Skeletal muscle satellite cell (primary cell): Measurements from ENCODE around the gene CIPC.

ENCODE experiments used
- H3K27me3 ChIP-seq: 2 replicates; pipeline ENCODE4 v1.7.0; 2013; ENCODE audit warnings: low read length; ENCODE audit not compliant: control insufficient read depth, insufficient read depth
- H3K36me3 ChIP-seq: 2 replicates; pipeline ENCODE4 v1.7.0; 2013; ENCODE audit warnings: mild to moderate bottlenecking, control low read depth, low read length; ENCODE audit not compliant: insufficient read depth
- H3K4me1 ChIP-seq: 2 replicates; pipeline ENCODE4 v1.7.0; 2013; ENCODE audit warnings: low read length; ENCODE audit not compliant: control insufficient read depth, insufficient read depth
- H3K4me2 ChIP-seq: 2 replicates; pipeline ENCODE4 v1.7.0; 2013; ENCODE audit warnings: mild to moderate bottlenecking, low read length
- H3K4me3 ChIP-seq: 2 replicates; pipeline ENCODE4 v1.7.0; 2013; ENCODE audit warnings: low read length
- H3K9ac ChIP-seq: 2 replicates; pipeline ENCODE4 v1.7.0; 2013; ENCODE audit warnings: mild to moderate bottlenecking, low read depth, low read length, moderate library complexity
- H3K9me3 ChIP-seq: replicated peaks from 2 replicates; pipeline ENCODE4 v1.7.0; 2013; ENCODE audit warnings: mild to moderate bottlenecking, control low read depth, low read length

The CIPC gene

DNA sequence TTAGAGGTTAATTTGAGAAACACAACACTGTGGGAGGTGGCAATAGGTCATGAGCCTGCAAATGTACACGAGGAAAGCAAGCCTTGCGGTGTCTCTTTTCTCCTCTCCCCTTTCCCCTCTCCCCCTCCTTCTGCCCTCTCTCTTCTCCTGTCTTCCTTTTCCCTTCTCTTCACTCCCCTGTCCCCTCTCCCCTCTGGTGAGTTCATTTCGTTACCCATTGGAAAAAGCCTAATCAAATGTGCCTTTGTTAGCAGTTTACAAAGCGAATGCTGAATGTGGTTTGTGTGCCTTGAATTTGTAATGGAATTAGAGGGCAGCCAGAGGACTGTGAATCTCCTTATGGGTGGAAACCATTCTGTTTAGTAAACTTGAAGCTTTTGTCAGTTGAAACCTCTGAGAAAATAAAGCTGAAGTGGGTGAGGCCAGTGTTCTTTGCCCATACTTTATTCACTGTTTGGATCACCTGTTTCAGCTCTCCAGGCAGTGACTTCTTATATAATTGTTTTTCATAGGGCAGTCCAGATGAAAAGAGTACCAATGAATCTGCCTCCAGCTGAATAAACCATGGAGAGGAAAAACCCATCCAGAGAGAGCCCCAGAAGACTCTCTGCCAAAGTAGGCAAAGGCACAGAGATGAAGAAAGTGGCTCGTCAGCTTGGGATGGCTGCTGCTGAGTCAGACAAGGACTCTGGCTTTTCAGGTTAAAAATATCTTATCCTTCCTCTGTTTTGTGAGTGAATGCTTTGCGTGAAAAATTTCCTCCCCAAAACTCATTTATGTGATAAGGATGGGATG, 7.3 kb downstream of the CIPC start:
- no peak overlapping the region for H3K9ac ChIP-seq
- no peaks in the 10 kb centered on the region for H3K9me3 ChIP-seq
- no peak overlapping the region for H3K4me2 ChIP-seq
- H3K36me3 ChIP-seq = peaks cover 12% of the 10 kb centered on the region
- no peak overlapping the region for H3K4me3 ChIP-seq
- H3K4me1 ChIP-seq = peaks cover 7% of the 10 kb centered on the region
- no peaks in the 10 kb centered on the region for H3K27me3 ChIP-seq

- Histone ChIP-seq H3K9me3 (no peaks in the 10 kb centered on the region), H3K4me3 (no peak overlapping the region), H3K4me2 (no peak overlapping the region), H3K36me3 (peaks cover 18% of the 10 kb centered on the region), H3K27me3 (no peaks in the 10 kb centered on the region), H3K9ac (no peak overlapping the region), H3K4me1 (no peaks in the 10 kb centered on the region)
These were observed 8.6 kb downstream of the CIPC start for GRCh38 chr14:77106666-77107065.

DNA sequence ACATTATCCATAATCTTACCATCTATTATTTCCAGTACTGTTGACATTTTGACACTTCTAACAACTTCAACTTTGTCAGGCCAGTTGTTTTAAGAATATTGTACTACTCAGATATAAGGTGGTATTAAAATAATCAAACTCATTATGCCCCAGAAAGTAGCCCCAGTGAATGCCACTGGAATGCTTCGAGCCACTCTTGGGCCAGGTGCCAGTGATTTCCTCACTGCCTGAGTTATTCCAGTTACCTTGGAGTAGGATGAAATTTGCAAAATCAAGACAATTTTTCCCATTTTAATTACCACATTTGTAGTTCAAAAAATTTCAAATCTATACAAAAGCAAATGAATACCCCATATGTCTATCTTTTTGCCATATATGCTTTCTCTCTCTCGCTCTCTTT, 9.2 kb downstream of the CIPC start:
- no peaks in the 10 kb centered on the region for H3K27me3 ChIP-seq

GRCh38 chr14:77108753-77109152, 10.7 kb downstream of the CIPC start:
- H3K36me3 ChIP-seq = peaks cover 30% of the 10 kb centered on the region
- no peak overlapping the region for H3K4me3 ChIP-seq
- H3K4me1 ChIP-seq = no peaks in the 10 kb centered on the region

More for the DNA sequence above, 9.2 kb downstream of the CIPC start:
- Histone ChIP-seq H3K4me1 (no peaks in the 10 kb centered on the region), H3K9me3 (no peaks in the 10 kb centered on the region), H3K36me3 (peaks cover 23% of the 10 kb centered on the region), H3K9ac (no peak overlapping the region), H3K4me3 (no peak overlapping the region), H3K4me2 (no peak overlapping the region)

DNA sequence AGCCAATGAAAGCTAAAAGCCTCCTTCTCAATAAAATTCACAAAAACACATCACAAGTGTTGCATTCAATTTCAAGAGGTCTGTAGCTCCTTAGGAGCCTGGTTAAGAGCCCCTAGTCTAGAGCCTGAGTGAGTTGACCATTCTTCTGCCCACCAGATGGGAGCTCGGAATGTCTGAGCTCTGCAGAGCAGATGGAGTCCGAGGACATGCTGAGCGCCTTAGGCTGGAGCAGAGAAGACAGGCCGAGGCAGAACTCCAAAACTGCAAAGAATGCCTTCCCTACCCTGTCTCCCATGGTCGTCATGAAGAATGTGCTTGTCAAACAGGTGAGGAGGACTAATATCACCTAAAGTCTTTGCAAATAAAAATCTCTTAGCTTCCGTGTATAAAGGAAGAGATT, 11.6 kb downstream of the CIPC start:
- Histone ChIP-seq H3K4me2 (no peak overlapping the region), H3K36me3 (peaks cover 39% of the 10 kb centered on the region), H3K9ac (no peak overlapping the region), H3K4me3 (no peak overlapping the region), H3K4me1 (no peaks in the 10 kb centered on the region), H3K27me3 (no peaks in the 10 kb centered on the region), H3K9me3 (no peaks in the 10 kb centered on the region)

More at GRCh38 chr14:77108753-77109152, 10.7 kb downstream of the CIPC start:
- Histone ChIP-seq H3K9ac (no peak overlapping the region), H3K9me3 (no peaks in the 10 kb centered on the region), H3K27me3 (no peaks in the 10 kb centered on the region), H3K4me2 (no peak overlapping the region)

DNA sequence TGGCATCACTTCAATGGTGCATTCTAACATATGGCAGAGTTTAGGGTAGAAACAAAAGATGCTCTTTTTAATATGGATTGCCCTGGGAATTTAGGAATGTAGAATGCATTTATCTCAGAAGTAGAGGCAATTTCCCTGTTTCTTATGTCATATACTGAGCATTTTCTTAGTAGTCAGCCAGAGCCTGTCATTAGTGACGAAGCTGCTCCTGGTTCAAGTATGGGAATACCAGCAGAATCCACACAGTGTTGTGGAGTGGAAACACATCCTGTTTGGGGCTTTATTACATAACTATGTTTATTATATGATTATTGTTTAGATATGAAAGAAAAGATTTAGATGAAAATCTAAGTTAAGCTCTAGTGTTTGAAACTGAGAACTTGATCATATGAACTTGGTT, 12.2 kb downstream of the CIPC start:
- Histone ChIP-seq H3K36me3 (peaks cover 43% of the 10 kb centered on the region), H3K4me2 (no peak overlapping the region), H3K9ac (no peak overlapping the region), H3K27me3 (no peaks in the 10 kb centered on the region), H3K4me3 (no peak overlapping the region), H3K9me3 (no peaks in the 10 kb centered on the region), H3K4me1 (no peaks in the 10 kb centered on the region)

DNA sequence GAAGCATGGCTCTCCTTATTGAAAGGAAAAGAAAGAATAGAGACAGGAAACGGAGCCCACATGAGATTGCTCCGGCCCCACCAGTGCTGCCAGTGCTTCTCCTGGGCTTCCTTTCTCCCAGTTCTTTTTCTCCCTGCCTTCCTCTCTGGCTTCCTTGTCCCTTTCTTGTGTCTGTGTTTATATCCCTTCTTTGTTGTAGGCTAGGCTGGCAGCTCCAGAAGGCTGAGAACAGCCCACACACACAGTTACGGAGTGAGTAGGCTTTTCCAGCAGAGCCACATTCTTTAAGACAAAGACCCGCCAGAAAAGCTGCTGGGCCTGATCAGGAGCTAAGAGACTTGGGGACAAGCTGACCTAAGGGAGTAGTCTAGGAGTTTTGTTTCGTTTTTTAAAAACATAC, 13.0 kb downstream of the CIPC start:
- no peak overlapping the region for H3K4me2 ChIP-seq
- H3K4me1 ChIP-seq = no peaks in the 10 kb centered on the region
- H3K4me3 ChIP-seq = no peak overlapping the region
- no peaks in the 10 kb centered on the region for H3K27me3 ChIP-seq
- H3K9me3 ChIP-seq = no peaks in the 10 kb centered on the region
- H3K9ac ChIP-seq = no peak overlapping the region
- H3K36me3 ChIP-seq = peaks cover 43% of the 10 kb centered on the region

- no peaks in the 10 kb centered on the region for H3K4me1 ChIP-seq
- no peak overlapping the region for H3K4me2 ChIP-seq
- H3K9me3 ChIP-seq = no peaks in the 10 kb centered on the region
- no peak overlapping the region for H3K4me3 ChIP-seq
- no peak overlapping the region for H3K9ac ChIP-seq
- peaks cover 35% of the 10 kb centered on the region for H3K36me3 ChIP-seq
- no peaks in the 10 kb centered on the region for H3K27me3 ChIP-seq
These were observed 15.6 kb downstream of the CIPC start for GRCh38 chr14:77113644-77114043.

GRCh38 chr14:77114609-77115008, 16.6 kb downstream of the CIPC start:
- Histone ChIP-seq H3K36me3 (peaks cover 35% of the 10 kb centered on the region), H3K27me3 (no peaks in the 10 kb centered on the region), H3K9ac (no peak overlapping the region), H3K4me2 (no peak overlapping the region), H3K4me1 (no peaks in the 10 kb centered on the region), H3K4me3 (no peak overlapping the region), H3K9me3 (no peaks in the 10 kb centered on the region)

DNA sequence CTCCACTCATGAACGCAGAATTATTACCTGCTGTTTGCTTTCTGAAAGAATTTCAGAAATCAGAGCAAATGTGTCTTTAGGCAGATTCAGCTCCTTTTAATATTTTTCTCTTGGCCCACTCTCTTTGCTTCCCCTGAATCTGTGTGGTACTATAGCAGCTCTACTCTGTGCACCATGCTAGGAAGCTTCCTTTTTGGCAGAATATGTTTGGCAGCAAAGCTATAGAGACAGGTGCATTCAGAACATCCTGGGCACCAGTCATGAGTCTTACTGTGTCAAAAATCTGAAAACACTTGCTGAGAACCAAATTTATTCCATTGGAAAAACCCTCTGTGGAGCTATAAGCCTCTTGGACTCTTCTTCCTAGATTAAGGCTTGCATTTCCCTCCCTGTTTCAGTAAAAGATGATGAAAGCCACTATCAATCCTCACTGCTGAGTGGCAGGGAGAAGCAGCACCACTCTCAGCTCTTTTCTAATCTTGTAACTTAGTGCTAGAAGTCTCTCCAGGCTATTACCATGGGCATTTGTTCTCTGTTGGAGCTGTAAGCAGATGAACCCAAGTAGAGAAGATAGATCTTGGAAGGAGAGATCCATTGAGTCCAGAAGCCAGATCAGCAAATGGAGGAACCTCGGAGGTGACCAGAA, 18.2 kb downstream of the CIPC start:
- H3K9ac ChIP-seq = no peak overlapping the region
- H3K4me2 ChIP-seq = no peak overlapping the region
- H3K36me3 ChIP-seq = peaks cover 26% of the 10 kb centered on the region
- no peaks in the 10 kb centered on the region for H3K27me3 ChIP-seq
- H3K4me1 ChIP-seq = no peaks in the 10 kb centered on the region
- H3K9me3 ChIP-seq = no peaks in the 10 kb centered on the region
- no peak overlapping the region for H3K4me3 ChIP-seq

DNA sequence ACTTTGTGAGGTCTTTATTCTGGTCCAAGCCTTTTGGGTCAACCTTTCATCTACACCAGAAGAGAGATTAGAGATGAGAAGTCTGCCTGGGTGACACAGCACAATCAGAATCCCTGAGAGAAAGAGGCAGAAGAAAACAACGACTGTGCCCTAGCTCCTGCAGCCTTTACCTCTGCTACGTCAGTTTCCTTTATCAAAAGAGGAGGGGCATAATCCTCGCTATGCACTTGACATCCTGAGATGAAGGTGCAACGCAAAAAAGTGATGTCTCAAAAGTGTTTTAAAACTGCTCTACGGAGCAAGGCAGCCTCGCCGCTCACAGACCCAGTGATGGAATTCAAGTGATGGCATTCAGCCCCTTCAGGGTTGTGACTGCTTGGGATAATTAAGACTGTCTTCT, 21.8 kb downstream of the CIPC start:
- Histone ChIP-seq H3K4me2 (no peak overlapping the region), H3K36me3 (peaks cover 2% of the 10 kb centered on the region), H3K9me3 (no peaks in the 10 kb centered on the region), H3K4me1 (peaks cover 5% of the 10 kb centered on the region), H3K9ac (no peak overlapping the region), H3K27me3 (peaks cover 9% of the 10 kb centered on the region), H3K4me3 (no peak overlapping the region)
